ENCODE measurements around the gene KIFC1. TPM values are rescaled to one million over a fixed set of nuclear protein-coding genes. Genes with fewer than 3 reads are reported as not detected.

Gene KIFC1
- total RNA-seq, 1 experiment from 2014 or later = 73.8 TPM

DNA sequence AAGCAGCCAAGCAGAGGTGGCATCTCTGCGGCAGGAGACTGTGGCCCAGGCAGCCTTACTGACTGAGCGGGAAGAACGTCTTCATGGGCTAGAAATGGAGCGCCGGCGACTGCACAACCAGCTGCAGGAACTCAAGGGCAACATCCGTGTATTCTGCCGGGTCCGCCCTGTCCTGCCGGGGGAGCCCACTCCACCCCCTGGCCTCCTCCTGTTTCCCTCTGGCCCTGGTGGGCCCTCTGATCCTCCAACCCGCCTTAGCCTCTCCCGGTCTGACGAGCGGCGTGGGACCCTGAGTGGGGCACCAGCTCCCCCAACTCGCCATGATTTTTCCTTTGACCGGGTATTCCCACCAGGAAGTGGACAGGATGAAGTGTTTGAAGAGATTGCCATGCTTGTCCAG, 13.3 kb downstream of the KIFC1 start:
- Histone ChIP-seq H2AK5ac (ENCODE audit: insufficient read length, low read length) (no peak overlapping the region), H3K9me3 (ENCODE audit: control insufficient read depth, low read depth, low read length) (no peaks in the 10 kb centered on the region), H3K56ac (ENCODE audit: insufficient read length, low read depth, low read length) (no peak overlapping the region), H4K20me1 (ENCODE audit: control insufficient read depth, insufficient read depth, insufficient read length) (no peaks in the 10 kb centered on the region), H2BK12ac (ENCODE audit: insufficient read length, low read depth, low read length) (no peak overlapping the region), H3K23ac (ENCODE audit: insufficient read length, low read depth, low read length) (no peak overlapping the region), H3T11ph (ENCODE audit: low read length) (no peak overlapping the region), H3K14ac (ENCODE audit: insufficient read depth, low read length) (no peak overlapping the region), H2BK15ac (ENCODE audit: low read depth, low read length) (no peak overlapping the region), H4K8ac (replicated peaks; ENCODE audit: insufficient read length, low read depth, low read length) (no peak overlapping the region), H4K5ac (ENCODE audit: insufficient read length, low read depth, low read length) (no peak overlapping the region), H3K4me2 (ENCODE audit: insufficient read depth, insufficient read length, low read length) (no peak overlapping the region), H2AFZ (ENCODE audit: low read length) (no peak overlapping the region), H4K91ac (ENCODE audit: insufficient read length, low read depth, low read length) (no peak overlapping the region), H3K4me1 (ENCODE audit: insufficient read depth, low read length) (no peaks in the 10 kb centered on the region), H3K4ac (ENCODE audit: low read depth, low read length) (no peak overlapping the region), H2BK120ac (ENCODE audit: low read depth, low read length, poor library complexity, severe bottlenecking) (no peak overlapping the region), H3K79me2 (ENCODE audit: insufficient read depth, low read length) (no peaks in the 10 kb centered on the region), H3K23me2 (ENCODE audit: insufficient read length, low read depth, low read length, poor library complexity, severe bottlenecking) (peaks cover 5% of the 10 kb centered on the region), H3K79me1 (ENCODE audit: insufficient read depth, low read depth, low read length, poor library complexity, severe bottlenecking) (no peaks in the 10 kb centered on the region), H3K27ac (ENCODE audit: insufficient read length, low read depth, low read length) (no peak overlapping the region), H3K27me3 (ENCODE audit: insufficient read depth, low read length) (no peaks in the 10 kb centered on the region), H3K9ac (ENCODE audit: extremely low read depth, insufficient read length, low read length) (no peak overlapping the region), H3K18ac (ENCODE audit: insufficient read length, low read depth, low read length) (no peak overlapping the region), H2BK20ac (ENCODE audit: low read depth, low read length, poor library complexity, severe bottlenecking) (no peak overlapping the region), H2BK5ac (ENCODE audit: insufficient read length, low read length) (no peak overlapping the region)
- TF ChIP-seq, protein P1, sequence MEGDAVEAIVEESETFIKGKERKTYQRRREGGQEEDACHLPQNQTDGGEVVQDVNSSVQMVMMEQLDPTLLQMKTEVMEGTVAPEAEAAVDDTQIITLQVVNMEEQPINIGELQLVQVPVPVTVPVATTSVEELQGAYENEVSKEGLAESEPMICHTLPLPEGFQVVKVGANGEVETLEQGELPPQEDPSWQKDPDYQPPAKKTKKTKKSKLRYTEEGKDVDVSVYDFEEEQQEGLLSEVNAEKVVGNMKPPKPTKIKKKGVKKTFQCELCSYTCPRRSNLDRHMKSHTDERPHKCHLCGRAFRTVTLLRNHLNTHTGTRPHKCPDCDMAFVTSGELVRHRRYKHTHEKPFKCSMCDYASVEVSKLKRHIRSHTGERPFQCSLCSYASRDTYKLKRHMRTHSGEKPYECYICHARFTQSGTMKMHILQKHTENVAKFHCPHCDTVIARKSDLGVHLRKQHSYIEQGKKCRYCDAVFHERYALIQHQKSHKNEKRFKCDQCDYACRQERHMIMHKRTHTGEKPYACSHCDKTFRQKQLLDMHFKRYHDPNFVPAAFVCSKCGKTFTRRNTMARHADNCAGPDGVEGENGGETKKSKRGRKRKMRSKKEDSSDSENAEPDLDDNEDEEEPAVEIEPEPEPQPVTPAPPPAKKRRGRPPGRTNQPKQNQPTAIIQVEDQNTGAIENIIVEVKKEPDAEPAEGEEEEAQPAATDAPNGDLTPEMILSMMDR (conservative IDR thresholded peaks at IDR 0.05) = no peak
- WGBS (ENCODE audit: extremely low coverage, insufficient read length, low lambda C conversion rate) = no CpG with 5 or more reads among the region's 17 CpGs
- Mint-ChIP-seq H3K9me3 (no peaks in the 10 kb centered on the region; a peak in 1 of 5 replicates), H3K27me3 (ENCODE audit: low read depth) (no peaks in the 10 kb centered on the region; the same call in 1 of the 2 replicates), H3K27ac (no peak overlapping the region), H3K36me3 (ENCODE audit: insufficient read depth in 1 of 3, low read depth in 3 of 3) (peaks cover 42 to 82% (median 80%) of the 10 kb centered on the region in 3 experiments; a peak in 6 of 7 replicates), H3K4me1 (peaks cover 7 to 13% of the 10 kb centered on the region in 2 experiments), H3K4me3 (no peak overlapping the region)
- no peak for DNase-seq
